ENCODE measurements around the gene NBAS.

Gene NBAS

GRCh38 chr2:15560988-15561573 is at the start of gene NBAS (continued):
- TF ChIP-seq KLF8 (tag by site-specific recombination; IDR thresholded peaks at IDR 0.05) (0 out of 2 replicates have a peak, but pooled peaks have one; percentile 28), YY2 (tag by site-specific recombination; IDR thresholded peaks at IDR 0.05) (peak; percentile 82), SP3 (tag by site-specific recombination; IDR thresholded peaks at IDR 0.05) (peak; percentile 62), ZNF391 (tag by site-specific recombination; IDR thresholded peaks at IDR 0.05; ENCODE audit: borderline replicate concordance, low read depth) (no peak), ZBTB17 (tag by site-specific recombination; IDR thresholded peaks at IDR 0.05) (no peak), HOXC10 (CRISPR knock-in tag; IDR thresholded peaks at IDR 0.05) (0 out of 2 replicates have a peak, but pooled peaks have one; percentile 45), ZNF184 (tag by site-specific recombination; IDR thresholded peaks at IDR 0.05) (no peak), ZNF335 (tag by site-specific recombination; conservative IDR thresholded peaks at IDR 0.05) (peak; percentile 75), ZNF555 (tag by site-specific recombination; conservative IDR thresholded peaks at IDR 0.05) (no peak), ZSCAN30 (tag by site-specific recombination; IDR thresholded peaks at IDR 0.05) (0 out of 2 replicates have a peak, but pooled peaks have one; percentile 15), ZSCAN18 (tag by site-specific recombination; IDR thresholded peaks at IDR 0.05) (no peak), ZXDB (tag by site-specific recombination; IDR thresholded peaks at IDR 0.05) (0 out of 2 replicates have a peak, but pooled peaks have one; percentile 44), ZNF2 (tag by site-specific recombination; IDR thresholded peaks at IDR 0.05) (peak; percentile 28; the same call in 1 of the 2 replicates), ZNF175 (tag by site-specific recombination; IDR thresholded peaks at IDR 0.05) (no peak), ZNF514 (tag by site-specific recombination; IDR thresholded peaks at IDR 0.05) (no peak), ZNF677 (tag by site-specific recombination; IDR thresholded peaks at IDR 0.05) (no peak), ZBTB48 (tag by site-specific recombination; IDR thresholded peaks at IDR 0.05) (no peak), ZNF223 (tag by site-specific recombination; IDR thresholded peaks at IDR 0.05) (no peak), ZBTB21 (tag by site-specific recombination; IDR thresholded peaks at IDR 0.05) (no peak), ZNF561 (tag by site-specific recombination; IDR thresholded peaks at IDR 0.05; ENCODE audit: borderline replicate concordance) (peak; percentile 53; the same call in 1 of the 2 replicates), EGR2 (tag by site-specific recombination; IDR thresholded peaks at IDR 0.05; ENCODE audit: low read depth) (peak; percentile 46; the same call in 1 of the 2 replicates), MZF1 (tag by site-specific recombination; IDR thresholded peaks at IDR 0.05; ENCODE audit: borderline replicate concordance) (no peak), GLI4 (tag by site-specific recombination; IDR thresholded peaks at IDR 0.05) (no peak), PRDM1 (tag by site-specific recombination; IDR thresholded peaks at IDR 0.05) (no peak)

GRCh38 chr2:15610430-15610952 is 49.4 kb upstream of the NBAS start:
- Histone ChIP-seq H3K36me3 (ENCODE audit: control insufficient read depth in 2 of 2, insufficient read depth in 1 of 2, low read length in 2 of 2) (peaks cover 54 to 73% of the 10 kb centered on the region in 2 experiments), H3K9me3 (ENCODE audit: control insufficient read depth, insufficient read depth, low read depth, low read length) (no peaks in the 10 kb centered on the region), H3K4me1 (ENCODE audit: control insufficient read depth, insufficient read depth, low read length) (no peaks in the 10 kb centered on the region), H3K4me3 (ENCODE audit: low read depth, low read length) (no peak overlapping the region), H3K27ac (ENCODE audit: extremely low read depth, low read depth, low read length) (no peak overlapping the region)
- CTCF ChIA-PET, result interaction anchor here (0.6 kb wide), 1 partner anchor 19 kb away, joined by 3 read pairs; no protein-coding TSS in a partner anchor
- POLR2A ChIA-PET, result no interaction called here
- TF ChIP-seq ZNF670 (tag by site-specific recombination; IDR thresholded peaks at IDR 0.05; ENCODE audit: low read depth), result no peak
- no peak for TF ChIP-seq PRDM6 (tag by site-specific recombination; IDR thresholded peaks at IDR 0.05)
- TF ChIP-seq ZNF280C (tag by site-specific recombination; IDR thresholded peaks at IDR 0.05), result no peak
- no peak for TF ChIP-seq ZNF530 (tag by site-specific recombination; IDR thresholded peaks at IDR 0.05; ENCODE audit: low read depth)
- TF ChIP-seq ZSCAN16 (tag by site-specific recombination; IDR thresholded peaks at IDR 0.05), result no peak
- TF ChIP-seq KLF16 (tag by site-specific recombination; IDR thresholded peaks at IDR 0.05), result no peak
- TF ChIP-seq ZNF112 (tag by site-specific recombination; IDR thresholded peaks at IDR 0.05), result no peak
- no peak for TF ChIP-seq ZNF791 (tag by site-specific recombination; IDR thresholded peaks at IDR 0.05)
- no peak for TF ChIP-seq ZNF510 (tag by site-specific recombination; IDR thresholded peaks at IDR 0.05; ENCODE audit: insufficient replicate concordance)
- no peak for TF ChIP-seq ZNF16 (tag by site-specific recombination; IDR thresholded peaks at IDR 0.05; ENCODE audit: low read depth)
